SW 1271 (cell line): ENCODE measurements around the gene IPPK.
"Not testable (repeated sequence)": the region's sequence is repeated elsewhere in the genome, so short reads cannot be mapped to it uniquely, and the experiment has no call there.

Source experiments
- DNase-seq, 2 experiments: peaks; one replicate each; lab custom pipeline; 2025; lab: John Stamatoyannopoulos, UW

IPPK gene

GRCh38 chr9:92592946-92593861 lies 76.7 kb downstream of the IPPK start:
- DNase-seq: no peak

GRCh38 chr9:92592537-92592936 lies 77.4 kb downstream of the IPPK start:
- DNase-seq: no peak

- no peak for DNase-seq
Measured at GRCh38 chr9:92590377-92590776, 79.6 kb downstream of the IPPK start.

GRCh38 chr9:92589923-92590322 lies 80.0 kb downstream of the IPPK start:
- no peak for DNase-seq

- no peak for DNase-seq
Measured at GRCh38 chr9:92576175-92576574, 93.8 kb downstream of the IPPK start.

GRCh38 chr9:92573612-92574011 lies 96.3 kb downstream of the IPPK start:
- DNase-seq: not testable (repeated sequence)

- not testable (repeated sequence) for DNase-seq
Measured at GRCh38 chr9:92571871-92572270, 98.1 kb downstream of the IPPK start.

- DNase-seq: no peak
Measured at GRCh38 chr9:92564982-92565381, 104.9 kb downstream of the IPPK start.

GRCh38 chr9:92564504-92564903 lies 105.4 kb downstream of the IPPK start:
- no peak for DNase-seq
